Peyer's patch (tissue), 4 donors: ENCODE results near the gene INF2. TPM values are rescaled to one million over a fixed set of nuclear protein-coding genes. Genes with fewer than 3 reads are reported as not detected.

Source experiments
- DNase-seq, 3 donors: peaks; one replicate each; pipeline ENCODE4 v3.0.0-alpha.2; 2017 to 2019
- H3K27ac ChIP-seq, 4 donors: fragments of 200-600 bp; sonication (generic); one replicate each; pipeline ENCODE4 v1.5.1; 2016 to 2019
- H3K27me3 ChIP-seq, 2 donors: fragments of 200-600 bp; sonication (generic); one replicate each; pipeline ENCODE4 v1.5.1; 2019
- H3K36me3 ChIP-seq, 3 donors: fragments of 200-600 bp; sonication (generic); one replicate each; pipeline ENCODE4 v1.5.1; 2016 to 2019
- H3K4me1 ChIP-seq, 4 donors: fragments of 200-600 bp; sonication (generic); one replicate each; pipeline ENCODE4 v1.5.1; 2016 to 2019
- H3K4me3 ChIP-seq, 4 donors: fragments of 200-600 bp; sonication (generic); 1 replicate in 3 of 4; 2 replicates in 1 of 4; pipeline ENCODE4 v1.5.1; 2016 to 2019; ENCODE audit warnings: mild to moderate bottlenecking in 1 of 4
- H3K9me3 ChIP-seq, 4 donors: fragments of 200-600 bp; sonication (generic); one replicate each; pipeline ENCODE4 v1.5.1; 2016 to 2019; ENCODE audit warnings: mild to moderate bottlenecking in 1 of 4
- POLR2A ChIP-seq, 2 donors: fragments of 450-650 bp; IDR thresholded peaks; one replicate each; pipeline ENCODE4 v1.5.1; 2017; ENCODE audit warnings: antibody characterized with exemption in 2 of 2, mild to moderate bottlenecking in 2 of 2, moderate library complexity in 2 of 2
- total RNA-seq, 4 donors: library from RNA; depleted of rRNA; stranded (reverse); fragments of >200 nt; gene quantifications; one replicate each; pipeline ENCODE4 v1.1.0, GENCODE V29; 2016
- TF ChIP-seq, protein P1 (sequence below), 6 experiments: fragments of 450-650 bp in 4 of 6; fragments of 200-600 bp in 2 of 6; sonication (generic) in 1 of 6; IDR thresholded peaks; one replicate each; pipeline ENCODE4 v1.5.1; 2017 to 2019; ENCODE audit warnings: antibody characterized with exemption in 6 of 6, mild to moderate bottlenecking in 3 of 6, moderate library complexity in 1 of 6

Gene INF2
- total RNA-seq, 4 donors from 2014 or later = 137 to 287 (median 203) TPM

DNA sequence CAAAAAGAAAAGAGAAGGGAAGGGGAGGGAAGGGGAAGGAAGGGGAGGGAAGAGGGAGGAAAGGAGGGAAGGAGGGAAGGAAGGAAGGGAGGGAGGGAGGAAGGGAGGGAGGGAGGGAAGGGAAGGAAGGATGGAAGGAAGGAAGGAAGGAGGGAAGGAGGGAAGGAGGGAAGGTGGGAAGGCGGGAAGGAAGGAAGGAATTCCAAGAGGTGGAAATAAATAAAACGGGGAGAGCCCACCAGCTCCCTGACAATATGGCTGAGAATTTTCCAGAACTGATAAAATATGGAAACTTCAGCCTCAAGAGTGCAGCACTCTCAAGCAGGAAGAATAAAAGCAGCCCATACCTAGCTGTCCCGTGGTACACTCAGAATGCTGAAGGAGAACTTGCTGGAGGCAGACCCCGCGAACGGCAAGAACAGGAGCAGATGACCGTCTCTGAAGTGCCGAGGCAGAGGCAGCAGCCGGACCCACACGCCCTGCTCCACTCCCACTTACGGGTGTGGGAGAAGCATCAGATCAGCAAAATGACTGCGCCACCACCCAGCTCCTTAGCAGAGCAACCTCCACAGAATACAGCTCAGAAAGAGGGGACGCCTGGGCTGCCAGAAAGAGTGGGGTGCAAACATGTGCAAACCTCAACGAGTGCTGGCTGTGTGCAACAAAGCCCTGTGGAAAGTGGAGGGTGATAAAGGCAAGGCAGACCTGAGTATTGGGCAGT lies 34.1 kb upstream of the INF2 start:
- DNase-seq = peak in 1 of 3 donors; percentile 32
- Histone ChIP-seq H3K9me3 (no peaks in the 10 kb centered on the region), H3K36me3 (no peaks in the 10 kb centered on the region), H3K27ac (peak overlapping the region in 1 of 4 donors; percentile 91), H3K4me3 (no peak overlapping the region), H3K27me3 (no peaks in the 10 kb centered on the region), H3K4me1 (peaks cover 0 to 32% (median 15%) of the 10 kb centered on the region in 4 donors)
- no peak for TF ChIP-seq POLR2A (IDR thresholded peaks at IDR 0.05)
- TF ChIP-seq, protein P1, sequence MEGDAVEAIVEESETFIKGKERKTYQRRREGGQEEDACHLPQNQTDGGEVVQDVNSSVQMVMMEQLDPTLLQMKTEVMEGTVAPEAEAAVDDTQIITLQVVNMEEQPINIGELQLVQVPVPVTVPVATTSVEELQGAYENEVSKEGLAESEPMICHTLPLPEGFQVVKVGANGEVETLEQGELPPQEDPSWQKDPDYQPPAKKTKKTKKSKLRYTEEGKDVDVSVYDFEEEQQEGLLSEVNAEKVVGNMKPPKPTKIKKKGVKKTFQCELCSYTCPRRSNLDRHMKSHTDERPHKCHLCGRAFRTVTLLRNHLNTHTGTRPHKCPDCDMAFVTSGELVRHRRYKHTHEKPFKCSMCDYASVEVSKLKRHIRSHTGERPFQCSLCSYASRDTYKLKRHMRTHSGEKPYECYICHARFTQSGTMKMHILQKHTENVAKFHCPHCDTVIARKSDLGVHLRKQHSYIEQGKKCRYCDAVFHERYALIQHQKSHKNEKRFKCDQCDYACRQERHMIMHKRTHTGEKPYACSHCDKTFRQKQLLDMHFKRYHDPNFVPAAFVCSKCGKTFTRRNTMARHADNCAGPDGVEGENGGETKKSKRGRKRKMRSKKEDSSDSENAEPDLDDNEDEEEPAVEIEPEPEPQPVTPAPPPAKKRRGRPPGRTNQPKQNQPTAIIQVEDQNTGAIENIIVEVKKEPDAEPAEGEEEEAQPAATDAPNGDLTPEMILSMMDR (IDR thresholded peaks at IDR 0.05) = no peak

DNA sequence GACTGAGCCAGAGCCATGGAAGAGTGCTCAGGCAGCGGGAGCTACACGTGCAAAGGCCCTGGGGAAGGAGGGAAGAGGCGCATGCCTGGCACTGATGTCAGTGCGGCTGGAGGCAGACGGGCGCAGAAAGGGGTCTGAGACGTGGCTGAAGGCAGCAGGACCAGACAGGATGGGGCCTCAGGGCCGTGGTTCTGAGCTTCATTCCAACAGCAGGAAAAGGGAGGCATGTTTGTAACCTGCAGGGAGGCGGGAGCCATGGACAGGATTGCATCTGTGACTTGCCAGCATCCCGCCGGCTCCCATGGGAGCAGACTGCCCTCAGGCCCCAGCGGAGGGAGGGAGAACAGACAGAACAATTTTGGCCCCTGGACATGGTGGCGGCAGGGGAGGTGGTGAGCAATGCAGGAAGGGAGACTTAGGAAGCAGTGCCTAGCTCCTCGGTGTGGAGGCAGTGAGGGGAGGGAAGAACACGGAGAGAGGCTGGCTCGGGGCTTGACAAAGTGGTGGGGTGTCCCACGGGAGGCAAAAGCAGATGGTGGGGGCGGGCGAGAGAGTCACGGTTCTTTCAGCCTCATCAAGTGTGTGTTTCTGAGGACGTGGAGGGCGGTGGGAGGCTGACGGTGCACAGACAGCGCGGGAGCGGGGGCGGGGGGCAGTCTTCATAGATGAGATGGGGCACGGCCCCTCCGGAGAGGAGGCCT lies 33.3 kb upstream of the INF2 start:
- peak in 2 of 3 donors; percentile 39 to 41 for DNase-seq
- H3K4me3 ChIP-seq = no peak overlapping the region
- H3K4me1 ChIP-seq = peaks cover 0 to 29% (median 12%) of the 10 kb centered on the region in 4 donors
- H3K27ac ChIP-seq = peak overlapping the region in 2 of 4 donors; percentile 68 to 91
- no peaks in the 10 kb centered on the region for H3K27me3 ChIP-seq
- TF ChIP-seq, protein P1 (IDR thresholded peaks at IDR 0.05) = no peak
- no peak for TF ChIP-seq POLR2A (IDR thresholded peaks at IDR 0.05)
- H3K9me3 ChIP-seq = no peaks in the 10 kb centered on the region
- no peaks in the 10 kb centered on the region for H3K36me3 ChIP-seq

DNA sequence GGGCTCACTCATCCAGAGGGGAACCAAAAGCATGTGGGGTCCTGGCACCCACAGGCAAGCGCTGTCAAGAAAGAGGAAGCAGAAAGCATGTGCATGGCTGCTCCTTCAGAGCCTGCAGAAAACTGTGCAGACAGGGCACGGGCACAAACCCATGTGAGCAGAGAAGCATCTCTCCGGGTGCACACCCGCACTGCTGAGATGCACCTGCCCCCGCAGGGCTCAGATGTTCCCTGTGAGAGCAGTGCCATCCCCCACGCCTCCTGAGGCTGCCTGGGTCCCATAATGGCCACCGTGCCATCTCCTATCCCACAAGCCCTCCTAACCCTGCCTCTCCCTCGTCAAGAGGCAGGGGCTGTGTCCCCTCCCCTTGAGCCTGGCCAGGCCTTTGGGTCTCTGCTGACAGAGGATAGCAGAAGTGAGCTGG lies 32.3 kb upstream of the INF2 start:
- Histone ChIP-seq H3K36me3 (no peaks in the 10 kb centered on the region), H3K9me3 (no peaks in the 10 kb centered on the region), H3K4me3 (peak overlapping the region in 1 of 4 donors; percentile 6), H3K27me3 (no peaks in the 10 kb centered on the region), H3K4me1 (peaks cover 0 to 31% (median 12%) of the 10 kb centered on the region in 4 donors), H3K27ac (peak overlapping the region in 2 of 4 donors; percentile 86 to 91)
- TF ChIP-seq, protein P1 (IDR thresholded peaks at IDR 0.05) = no peak
- no peak for TF ChIP-seq POLR2A (IDR thresholded peaks at IDR 0.05)
- DNase-seq = peak in 2 of 3 donors; percentile 85 to 90

DNA sequence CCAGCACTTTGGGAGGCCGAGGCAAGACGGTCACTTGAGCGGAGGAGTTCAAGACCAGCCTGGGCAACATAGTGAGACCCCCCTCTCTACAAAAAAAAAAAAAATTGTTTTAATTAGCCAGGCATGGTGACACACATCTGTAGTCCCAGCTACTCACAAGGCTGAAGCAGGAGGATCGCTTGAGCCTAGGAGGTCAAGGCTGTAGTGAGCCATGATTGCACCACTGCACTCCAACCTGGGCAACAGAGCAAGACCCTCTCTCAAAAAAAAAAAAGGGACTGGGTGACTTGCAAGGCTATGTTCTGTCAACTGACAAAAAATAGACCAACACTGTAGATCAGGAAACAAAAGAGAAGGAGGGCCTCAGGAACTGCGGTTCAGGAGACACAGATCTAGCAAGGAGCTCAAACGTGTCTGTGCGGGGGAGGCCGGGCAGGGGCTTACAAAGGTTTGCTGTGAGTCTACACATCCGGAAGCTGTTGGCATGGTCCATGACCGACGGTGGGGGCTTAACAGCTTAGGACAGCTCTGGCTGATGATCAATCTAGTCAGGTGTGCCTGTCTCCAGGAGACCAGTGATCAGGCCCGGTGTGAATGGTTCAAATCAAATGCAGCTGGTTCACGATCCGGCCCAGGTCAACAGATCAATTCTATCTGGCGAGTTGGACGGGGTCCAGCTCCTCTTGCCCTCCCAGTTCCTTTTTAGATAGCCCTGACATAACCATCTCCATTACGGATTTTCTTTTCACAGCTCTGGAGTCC lies 31.7 kb upstream of the INF2 start:
- peak overlapping the region in 1 of 4 donors; percentile 6 for H3K4me3 ChIP-seq
- DNase-seq = peak; percentile 25 to 94 (median 92)
- H3K27ac ChIP-seq = peak overlapping the region in 2 of 4 donors; percentile 86 to 91
- no peaks in the 10 kb centered on the region for H3K27me3 ChIP-seq
- H3K4me1 ChIP-seq = peaks cover 0 to 31% (median 12%) of the 10 kb centered on the region in 4 donors
- H3K9me3 ChIP-seq = no peaks in the 10 kb centered on the region
- TF ChIP-seq, protein P1 (IDR thresholded peaks at IDR 0.05) = no peak
- no peak for TF ChIP-seq POLR2A (IDR thresholded peaks at IDR 0.05)
- H3K36me3 ChIP-seq = no peaks in the 10 kb centered on the region

DNA sequence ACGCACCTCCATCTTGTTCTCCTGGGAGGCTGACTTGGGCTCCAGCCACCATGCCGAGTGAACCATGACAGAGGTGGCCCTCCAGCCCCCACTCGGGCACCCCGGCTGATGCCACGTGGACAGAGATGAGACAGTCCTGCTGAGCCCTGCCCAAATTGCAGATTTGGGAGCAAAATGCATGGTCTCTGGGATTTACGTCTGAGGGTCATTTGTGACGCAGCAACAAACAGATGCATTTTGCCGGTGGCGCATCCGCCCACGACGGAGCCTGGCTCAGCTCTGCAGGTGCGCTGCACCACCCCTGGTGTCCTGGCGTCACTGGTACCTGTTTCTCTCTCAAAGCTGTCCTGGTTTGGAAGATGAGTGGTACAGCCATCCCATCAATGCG lies 31.1 kb upstream of the INF2 start:
- TF ChIP-seq POLR2A (IDR thresholded peaks at IDR 0.05) = no peak
- TF ChIP-seq, protein P1 (IDR thresholded peaks at IDR 0.05) = no peak
- peak in 2 of 3 donors; percentile 67 to 78 for DNase-seq
- Histone ChIP-seq H3K4me1 (peaks cover 0 to 31% (median 12%) of the 10 kb centered on the region in 4 donors), H3K9me3 (no peaks in the 10 kb centered on the region), H3K4me3 (no peak overlapping the region), H3K36me3 (no peaks in the 10 kb centered on the region), H3K27ac (peak overlapping the region in 2 of 4 donors; percentile 86 to 91), H3K27me3 (no peaks in the 10 kb centered on the region)
